Loucy (cell line): ENCODE results near the gene THTPA.
"Not testable (repeated sequence)": the region's sequence is repeated elsewhere in the genome, so short reads cannot be mapped to it uniquely, and the experiment has no call there.

Source experiments
- H2AFZ ChIP-seq: fragments of 200-600 bp; sonication (generic); 2 replicates; pipeline ENCODE4 v1.6.0; 2016; ENCODE audit warnings: antibody characterized with exemption, mild to moderate bottlenecking, low read length, moderate library complexity
- H3F3A ChIP-seq: fragments of 200-600 bp; 2 replicates; pipeline ENCODE4 v1.6.0; 2016; ENCODE audit warnings: antibody characterized with exemption, low read depth, mild to moderate bottlenecking
- H3K27me3 ChIP-seq: fragments of 200-600 bp; sonication (generic); 2 replicates; pipeline ENCODE4 v1.6.1; 2014; ENCODE audit warnings: low read length, mild to moderate bottlenecking; ENCODE audit not compliant: insufficient read depth, poor library complexity, severe bottlenecking
- H3K36me3 ChIP-seq: fragments of 200-600 bp; sonication (generic); 2 replicates; pipeline ENCODE4 v1.6.1; 2016; ENCODE audit warnings: low read length; ENCODE audit not compliant: insufficient read depth
- H3K4me1 ChIP-seq: fragments of 200-600 bp; sonication (generic); 2 replicates; pipeline ENCODE4 v1.5.1; 2014; ENCODE audit warnings: low read length, mild to moderate bottlenecking; ENCODE audit not compliant: insufficient read depth, poor library complexity, severe bottlenecking
- H3K4me2 ChIP-seq: fragments of 200-600 bp; sonication (generic); 2 replicates; pipeline ENCODE4 v1.6.0; 2014; ENCODE audit warnings: antibody characterized with exemption, low read length, low read depth, mild to moderate bottlenecking; ENCODE audit not compliant: poor library complexity, severe bottlenecking
- H3K4me3 ChIP-seq: fragments of 200-600 bp; sonication (generic); 2 replicates; pipeline ENCODE4 v1.5.1; 2014; ENCODE audit warnings: low read length, mild to moderate bottlenecking, mixed read lengths; ENCODE audit not compliant: poor library complexity, severe bottlenecking
- H3K79me2 ChIP-seq: fragments of 200-600 bp; sonication (generic); 2 replicates; pipeline ENCODE4 v1.6.1; 2014; ENCODE audit warnings: low read length; ENCODE audit not compliant: insufficient read depth
- H3K9ac ChIP-seq: fragments of 200-600 bp; sonication (generic); 2 replicates; pipeline ENCODE4 v1.6.0; 2014; ENCODE audit warnings: mild to moderate bottlenecking, low read depth, low read length, moderate library complexity; ENCODE audit not compliant: poor library complexity, severe bottlenecking
- H3K9me2 ChIP-seq: fragments of 200-600 bp; sonication (generic); replicated peaks from 2 replicates; pipeline ENCODE4 v1.6.1; 2016; ENCODE audit warnings: low read depth, low read length, mixed read lengths
- H3K9me3 ChIP-seq: fragments of 200-600 bp; sonication (generic); 2 replicates; pipeline ENCODE4 v1.6.1; 2014; ENCODE audit warnings: mild to moderate bottlenecking, antibody characterized with exemption, low read length, low read depth; ENCODE audit not compliant: insufficient read depth
- H4K20me1 ChIP-seq: fragments of 200-600 bp; sonication (generic); 2 replicates; pipeline ENCODE4 v1.6.0; 2014; ENCODE audit warnings: antibody characterized with exemption, low read length, mild to moderate bottlenecking; ENCODE audit not compliant: insufficient read depth, poor library complexity, severe bottlenecking
- EZH2phosphoT487 ChIP-seq: fragments of 200-600 bp; IDR thresholded peaks from 2 replicates; pipeline ENCODE4 v1.6.1; 2018; ENCODE audit warnings: antibody characterized with exemption, mild to moderate bottlenecking, moderate library complexity, borderline replicate concordance
- TF ChIP-seq, protein P1 (sequence below): fragments of 200-600 bp; sonication (generic); conservative IDR thresholded peaks from 2 replicates; pipeline ENCODE4 v1.5.1; 2014; ENCODE audit warnings: mild to moderate bottlenecking, antibody characterized with exemption, low read length

The THTPA gene

DNA sequence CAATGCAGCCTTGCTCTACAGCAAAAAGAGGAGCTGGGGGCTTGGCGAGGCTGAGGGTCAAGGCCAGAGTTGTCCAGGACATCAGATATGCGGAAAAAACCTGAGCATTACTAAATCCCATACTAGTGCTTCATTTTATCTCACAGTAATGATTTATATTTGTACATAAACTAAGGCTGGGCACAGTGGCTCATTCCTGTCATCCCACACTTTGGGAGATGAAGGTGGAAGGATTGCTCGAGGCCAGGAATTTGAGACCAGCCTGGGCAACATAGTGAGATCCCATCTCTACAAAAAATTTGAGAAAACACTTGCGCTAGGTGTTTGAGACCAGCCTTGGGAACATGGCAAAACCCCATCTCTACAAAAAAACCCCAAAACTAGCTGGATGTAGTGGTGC, 34.1 kb downstream of the THTPA start:
- Histone ChIP-seq H3K36me3 (no peaks in the 10 kb centered on the region), H3K79me2 (no peaks in the 10 kb centered on the region), H3K27me3 (peaks cover 5% of the 10 kb centered on the region), H3K4me2 (no peak overlapping the region), H3K9me2 (no peaks in the 10 kb centered on the region), H2AFZ (no peak overlapping the region), H3K9ac (no peak overlapping the region), H3K4me1 (peaks cover 8% of the 10 kb centered on the region), H3K9me3 (no peaks in the 10 kb centered on the region), H3F3A (no peaks in the 10 kb centered on the region), H4K20me1 (no peaks in the 10 kb centered on the region), H3K4me3 (no peak overlapping the region)
- TF ChIP-seq EZH2phosphoT487 = no peak
- TF ChIP-seq, protein P1, sequence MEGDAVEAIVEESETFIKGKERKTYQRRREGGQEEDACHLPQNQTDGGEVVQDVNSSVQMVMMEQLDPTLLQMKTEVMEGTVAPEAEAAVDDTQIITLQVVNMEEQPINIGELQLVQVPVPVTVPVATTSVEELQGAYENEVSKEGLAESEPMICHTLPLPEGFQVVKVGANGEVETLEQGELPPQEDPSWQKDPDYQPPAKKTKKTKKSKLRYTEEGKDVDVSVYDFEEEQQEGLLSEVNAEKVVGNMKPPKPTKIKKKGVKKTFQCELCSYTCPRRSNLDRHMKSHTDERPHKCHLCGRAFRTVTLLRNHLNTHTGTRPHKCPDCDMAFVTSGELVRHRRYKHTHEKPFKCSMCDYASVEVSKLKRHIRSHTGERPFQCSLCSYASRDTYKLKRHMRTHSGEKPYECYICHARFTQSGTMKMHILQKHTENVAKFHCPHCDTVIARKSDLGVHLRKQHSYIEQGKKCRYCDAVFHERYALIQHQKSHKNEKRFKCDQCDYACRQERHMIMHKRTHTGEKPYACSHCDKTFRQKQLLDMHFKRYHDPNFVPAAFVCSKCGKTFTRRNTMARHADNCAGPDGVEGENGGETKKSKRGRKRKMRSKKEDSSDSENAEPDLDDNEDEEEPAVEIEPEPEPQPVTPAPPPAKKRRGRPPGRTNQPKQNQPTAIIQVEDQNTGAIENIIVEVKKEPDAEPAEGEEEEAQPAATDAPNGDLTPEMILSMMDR = no peak

DNA sequence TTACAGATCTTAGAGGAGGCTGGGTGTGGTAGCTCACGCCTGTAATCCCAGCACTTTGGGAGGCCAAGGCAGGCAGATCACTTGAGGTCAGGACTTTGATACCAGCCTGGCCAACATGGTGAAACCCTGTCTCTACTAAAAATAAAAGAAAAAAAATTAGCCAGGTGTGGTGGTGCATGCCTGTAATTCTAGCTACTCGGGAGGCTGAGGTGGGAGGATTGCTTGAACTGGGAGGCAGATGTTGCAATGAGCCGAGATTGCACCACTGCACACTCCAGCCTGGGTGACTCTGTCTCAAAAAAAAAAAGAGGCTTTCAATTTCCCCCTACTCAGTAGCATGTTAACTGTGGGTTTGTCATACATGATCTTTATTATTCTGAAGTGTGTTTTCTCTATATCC, 38.1 kb downstream of the THTPA start:
- H3K36me3 ChIP-seq, H3F3A ChIP-seq, H3K79me2 ChIP-seq, H3K4me1 ChIP-seq, H3K9me2 ChIP-seq, H3K4me3 ChIP-seq, H3K9me3 ChIP-seq, H3K4me2 ChIP-seq, H4K20me1 ChIP-seq, H3K27me3 ChIP-seq, H2AFZ ChIP-seq, H3K9ac ChIP-seq: not testable (repeated sequence)

DNA sequence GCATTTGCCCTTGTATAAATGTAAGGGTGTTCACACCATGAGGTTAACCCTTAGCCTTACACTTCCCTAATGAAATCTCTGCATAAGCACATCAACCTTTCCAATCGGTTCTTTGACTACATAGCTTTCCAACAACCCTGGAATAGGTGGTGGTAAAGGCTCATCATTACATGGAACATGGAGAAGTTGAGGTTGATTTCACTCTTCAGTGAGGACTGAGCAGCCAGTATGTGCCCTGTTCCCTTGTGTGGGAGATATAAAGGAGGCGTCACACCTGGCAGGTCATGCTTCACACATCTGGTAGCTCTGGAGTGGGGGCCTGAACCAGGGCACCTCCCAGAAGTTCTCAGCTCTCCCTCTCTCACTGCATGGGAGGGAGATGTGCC, 44.2 kb downstream of the THTPA start:
- H3K36me3 ChIP-seq = no peaks in the 10 kb centered on the region

DNA sequence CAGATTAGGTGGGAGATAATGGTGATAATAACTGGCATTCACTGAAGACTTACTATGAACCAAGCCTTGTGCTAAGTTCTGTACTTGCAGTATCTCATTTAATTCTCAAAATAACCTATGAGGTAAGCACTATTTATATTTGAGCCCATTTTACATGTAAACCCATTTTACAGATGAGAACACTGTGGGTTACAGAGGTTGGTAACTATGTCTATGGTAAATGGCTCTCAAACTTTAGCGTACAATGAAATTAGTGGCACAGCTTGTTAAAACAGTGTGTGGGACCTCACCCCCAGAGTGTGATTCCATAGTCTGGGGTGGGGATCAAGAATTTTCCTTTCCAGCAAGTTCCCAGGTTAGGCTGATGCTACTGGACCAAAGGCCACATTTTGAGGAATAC, 44.7 kb downstream of the THTPA start:
- TF ChIP-seq, protein P1 = no peak
- no peak for TF ChIP-seq EZH2phosphoT487
- no peak overlapping the region; the same call in 1 of the 2 replicates for H2AFZ ChIP-seq

More for the DNA sequence above, 44.2 kb downstream of the THTPA start:
- Histone ChIP-seq H3K4me1 (peaks cover 15% of the 10 kb centered on the region), H4K20me1 (no peaks in the 10 kb centered on the region), H3F3A (no peaks in the 10 kb centered on the region), H3K27me3 (no peaks in the 10 kb centered on the region), H3K9me3 (no peaks in the 10 kb centered on the region), H3K4me2 (no peak overlapping the region), H3K4me3 (no peak overlapping the region), H3K9me2 (no peaks in the 10 kb centered on the region), H2AFZ (no peak overlapping the region), H3K79me2 (no peaks in the 10 kb centered on the region), H3K9ac (no peak overlapping the region)
- TF ChIP-seq EZH2phosphoT487 = no peak
- TF ChIP-seq, protein P1 = no peak

More for the DNA sequence above, 44.7 kb downstream of the THTPA start:
- Histone ChIP-seq H3K4me3 (no peak overlapping the region), H3K4me1 (peaks cover 15% of the 10 kb centered on the region), H3K9me2 (no peaks in the 10 kb centered on the region), H3K79me2 (no peaks in the 10 kb centered on the region), H3K27me3 (no peaks in the 10 kb centered on the region), H3K9me3 (no peaks in the 10 kb centered on the region), H3K4me2 (no peak overlapping the region), H4K20me1 (no peaks in the 10 kb centered on the region), H3K9ac (no peak overlapping the region), H3F3A (no peaks in the 10 kb centered on the region), H3K36me3 (no peaks in the 10 kb centered on the region)
